CD4-positive, alpha-beta T cell treated with Interleukin-6 for 4 hours (primary cell): Measurements from ENCODE around the gene GYPC.

Experiments used
- DNase-seq: peaks from one replicate; pipeline ENCODE4 v3.0.0-alpha.2; 2020; ENCODE audit warnings: mixed read lengths

GYPC gene

GRCh38 chr2:126736133-126736874 lies 80.3 kb downstream of the GYPC start:
- DNase-seq, result no peak

GRCh38 chr2:126739141-126739540 lies 83.2 kb downstream of the GYPC start:
- DNase-seq, result no peak

GRCh38 chr2:126744640-126745039 lies 88.7 kb downstream of the GYPC start:
- DNase-seq, result no peak
